Immature natural killer cell (primary cell): ENCODE measurements around the gene MTF2. TPM values are rescaled to one million over a fixed set of nuclear protein-coding genes. Genes with fewer than 3 reads are reported as not detected.
"Not testable (repeated sequence)": the region's sequence is repeated elsewhere in the genome, so short reads cannot be mapped to it uniquely, and the experiment has no call there.

ENCODE experiments used
- DNase-seq, 3 donors: peaks; one replicate each; pipeline ENCODE4 v3.0.0; 2022; ENCODE audit warnings: mixed read lengths in 1 of 3
- H3K27ac Mint-ChIP-seq, 6 donors: one replicate each; pipeline ENCODE4 v1.8.0; 2020; ENCODE audit warnings: mixed read lengths in 6 of 6, mild to moderate bottlenecking in 5 of 6, inconsistent platforms in 4 of 6, moderate library complexity in 3 of 6
- H3K27me3 Mint-ChIP-seq, 3 donors: one replicate each; pipeline ENCODE4 v1.8.0; 2020 to 2021; ENCODE audit warnings: low read depth in 3 of 3, mild to moderate bottlenecking in 3 of 3, mixed read lengths in 3 of 3, moderate library complexity in 3 of 3, inconsistent platforms in 1 of 3
- H3K36me3 Mint-ChIP-seq, 3 donors: one replicate each; pipeline ENCODE4 v1.8.0; 2020; ENCODE audit warnings: mixed read lengths in 3 of 3, inconsistent platforms in 2 of 3, mild to moderate bottlenecking in 2 of 3
- H3K4me1 Mint-ChIP-seq, 2 donors: one replicate each; pipeline ENCODE4 v1.8.0; 2020; ENCODE audit warnings: inconsistent platforms in 2 of 2, mild to moderate bottlenecking in 2 of 2, mixed read lengths in 2 of 2, moderate library complexity in 1 of 2
- H3K4me3 Mint-ChIP-seq, 5 donors: one replicate each; pipeline ENCODE4 v1.8.0; 2020; ENCODE audit warnings: mild to moderate bottlenecking in 5 of 5, mixed read lengths in 5 of 5, inconsistent platforms in 3 of 5, moderate library complexity in 3 of 5
- H3K9me3 Mint-ChIP-seq, 6 donors: one replicate each; pipeline ENCODE4 v1.8.0; 2020; ENCODE audit warnings: mild to moderate bottlenecking in 6 of 6, mixed read lengths in 6 of 6, inconsistent platforms in 4 of 6, moderate library complexity in 3 of 6
- polyA plus RNA-seq, 3 donors: library from polyadenylated mRNA; unstranded; fragments of 300-500 nt; fragmentation: Illumina TruSeq; gene quantifications; one replicate each; pipeline ENCODE4 v1.2.3, GENCODE V29; 2021

MTF2 gene
- 100 to 1,000 TPM in 1 of 3 donors, 10 to 100 TPM in 2; 50.1 to 101 (median 74.9) TPM for polyA plus RNA-seq

- H3K4me1 Mint-ChIP-seq: peaks cover 56 to 64% of the 10 kb centered on the region in 2 donors
- peak within 1 kb of the TSS; percentile 93 to 99 (median 96) for H3K4me3 Mint-ChIP-seq
- H3K36me3 Mint-ChIP-seq: no peaks in the 10 kb centered on the region
- H3K27ac Mint-ChIP-seq: peak within 1 kb of the TSS; percentile 85 to 97 (median 96)
- no peaks in the 10 kb centered on the region for H3K9me3 Mint-ChIP-seq
- H3K27me3 Mint-ChIP-seq: peaks cover 7 to 15% (median 12%) of the 10 kb centered on the region in 3 donors
- DNase-seq: peak; percentile 90 to 91 (median 90)
Observed at GRCh38 chr1:93078986-93079654, at the start of gene MTF2. MTF2 (plus strand) TSS chr1:93079283; CDS start chr1:93079527, 244 bp downstream.

- H3K36me3 Mint-ChIP-seq: no peaks in the 10 kb centered on the region
- H3K4me3 Mint-ChIP-seq: no peak overlapping the region
- H3K27me3 Mint-ChIP-seq: peaks cover 2 to 9% (median 2%) of the 10 kb centered on the region in 3 donors
- H3K9me3 Mint-ChIP-seq: no peaks in the 10 kb centered on the region
- peaks cover 4 to 9% of the 10 kb centered on the region in 2 donors for H3K4me1 Mint-ChIP-seq
- DNase-seq: peak; percentile 38 to 45 (median 39)
- peak overlapping the region in 1 of 6 donors; percentile 41 for H3K27ac Mint-ChIP-seq
Observed at GRCh38 chr1:93029317-93029716, 49.8 kb upstream of the MTF2 start.

- not testable (repeated sequence) for H3K27ac Mint-ChIP-seq, H3K9me3 Mint-ChIP-seq, H3K4me1 Mint-ChIP-seq, H3K27me3 Mint-ChIP-seq, DNase-seq, H3K4me3 Mint-ChIP-seq, H3K36me3 Mint-ChIP-seq
Observed at GRCh38 chr1:93030191-93030590, 48.9 kb upstream of the MTF2 start.

- peaks cover 0 to 4% (median 2%) of the 10 kb centered on the region in 3 donors for H3K27me3 Mint-ChIP-seq
- DNase-seq: no peak
- no peak overlapping the region for H3K4me3 Mint-ChIP-seq
- no peaks in the 10 kb centered on the region for H3K36me3 Mint-ChIP-seq
- peaks cover 4 to 9% of the 10 kb centered on the region in 2 donors for H3K4me1 Mint-ChIP-seq
- H3K27ac Mint-ChIP-seq: no peak overlapping the region
- H3K9me3 Mint-ChIP-seq: no peaks in the 10 kb centered on the region
Observed at GRCh38 chr1:93031711-93032110, 47.4 kb upstream of the MTF2 start.

GRCh38 chr1:93033029-93033428 is 46.1 kb upstream of the MTF2 start:
- H3K36me3 Mint-ChIP-seq: no peaks in the 10 kb centered on the region
- no peaks in the 10 kb centered on the region for H3K9me3 Mint-ChIP-seq
- H3K27ac Mint-ChIP-seq: no peak overlapping the region
- H3K4me1 Mint-ChIP-seq: peaks cover 4 to 9% of the 10 kb centered on the region in 2 donors
- peaks cover 0 to 4% (median 2%) of the 10 kb centered on the region in 3 donors for H3K27me3 Mint-ChIP-seq
- DNase-seq: no peak
- no peak overlapping the region for H3K4me3 Mint-ChIP-seq

GRCh38 chr1:93033785-93034184 is 45.3 kb upstream of the MTF2 start:
- H3K4me3 Mint-ChIP-seq: no peak overlapping the region
- no peaks in the 10 kb centered on the region for H3K36me3 Mint-ChIP-seq
- peaks cover 0 to 4% (median 2%) of the 10 kb centered on the region in 3 donors for H3K27me3 Mint-ChIP-seq
- H3K9me3 Mint-ChIP-seq: no peaks in the 10 kb centered on the region
- DNase-seq: no peak
- H3K4me1 Mint-ChIP-seq: peaks cover 4 to 9% of the 10 kb centered on the region in 2 donors
- no peak overlapping the region for H3K27ac Mint-ChIP-seq

GRCh38 chr1:93034397-93034796 is 44.7 kb upstream of the MTF2 start:
- no peak overlapping the region for H3K27ac Mint-ChIP-seq
- DNase-seq: no peak
- no peak overlapping the region for H3K4me3 Mint-ChIP-seq
- H3K4me1 Mint-ChIP-seq: peaks cover under 1 to 5% of the 10 kb centered on the region in 2 donors
- H3K27me3 Mint-ChIP-seq: peaks cover 0 to 2% (median 2%) of the 10 kb centered on the region in 3 donors
- no peaks in the 10 kb centered on the region for H3K9me3 Mint-ChIP-seq
- no peaks in the 10 kb centered on the region for H3K36me3 Mint-ChIP-seq

- Mint-ChIP-seq H3K9me3 (no peaks in the 10 kb centered on the region), H3K4me3 (no peak overlapping the region), H3K4me1 (peaks cover 1 to 2% of the 10 kb centered on the region in 2 donors), H3K27ac (peak overlapping the region in 1 of 6 donors; percentile 35), H3K36me3 (no peaks in the 10 kb centered on the region), H3K27me3 (peaks cover 0 to 2% (median 0%) of the 10 kb centered on the region in 3 donors)
- DNase-seq: no peak
Observed at GRCh38 chr1:93036672-93037071, 42.4 kb upstream of the MTF2 start.

- no peaks in the 10 kb centered on the region for H3K27me3 Mint-ChIP-seq
- DNase-seq: peak; percentile 73 to 79 (median 76)
- no peaks in the 10 kb centered on the region for H3K36me3 Mint-ChIP-seq
- H3K4me3 Mint-ChIP-seq: peak overlapping the region; percentile 80 to 91 (median 85)
- peak overlapping the region; percentile 88 to 98 (median 96) for H3K27ac Mint-ChIP-seq
- H3K9me3 Mint-ChIP-seq: no peaks in the 10 kb centered on the region
- H3K4me1 Mint-ChIP-seq: peaks cover 15 to 16% of the 10 kb centered on the region in 2 donors
Observed at GRCh38 chr1:93042187-93043056, 36.7 kb upstream of the MTF2 start.

GRCh38 chr1:93043057-93043557 is 36.0 kb upstream of the MTF2 start:
- no peaks in the 10 kb centered on the region for H3K27me3 Mint-ChIP-seq
- H3K4me1 Mint-ChIP-seq: peaks cover 15 to 16% of the 10 kb centered on the region in 2 donors
- H3K9me3 Mint-ChIP-seq: peaks cover 0 to 2% (median 0%) of the 10 kb centered on the region in 6 donors
- peak overlapping the region; percentile 80 to 91 (median 85) for H3K4me3 Mint-ChIP-seq
- peak overlapping the region; percentile 88 to 98 (median 96) for H3K27ac Mint-ChIP-seq
- H3K36me3 Mint-ChIP-seq: no peaks in the 10 kb centered on the region
- no peak for DNase-seq

GRCh38 chr1:93047618-93048017 is 31.5 kb upstream of the MTF2 start:
- DNase-seq: no peak
- no peaks in the 10 kb centered on the region for H3K36me3 Mint-ChIP-seq
- peaks cover 4% of the 10 kb centered on the region in 2 donors for H3K4me1 Mint-ChIP-seq
- H3K27me3 Mint-ChIP-seq: peaks cover 0 to 4% (median 1%) of the 10 kb centered on the region in 3 donors
- H3K27ac Mint-ChIP-seq: no peak overlapping the region
- H3K9me3 Mint-ChIP-seq: peaks cover 0 to 2% (median 0%) of the 10 kb centered on the region in 6 donors
- H3K4me3 Mint-ChIP-seq: no peak overlapping the region

- Mint-ChIP-seq H3K27me3 (peaks cover 2 to 5% (median 4%) of the 10 kb centered on the region in 3 donors), H3K4me1 (no peaks in the 10 kb centered on the region), H3K4me3 (no peak overlapping the region), H3K9me3 (peaks cover 0 to 6% (median 0%) of the 10 kb centered on the region in 6 donors), H3K27ac (no peak overlapping the region), H3K36me3 (no peaks in the 10 kb centered on the region)
- DNase-seq: no peak
Observed at GRCh38 chr1:93051961-93052360, 27.1 kb upstream of the MTF2 start.

- Mint-ChIP-seq H3K36me3 (no peaks in the 10 kb centered on the region), H3K4me1 (no peaks in the 10 kb centered on the region), H3K27me3 (peaks cover 7 to 8% (median 8%) of the 10 kb centered on the region in 3 donors), H3K9me3 (peaks cover 0 to 3% (median 0%) of the 10 kb centered on the region in 6 donors), H3K27ac (no peak overlapping the region), H3K4me3 (no peak overlapping the region)
- DNase-seq: peak in 1 of 3 donors; percentile 8
Observed at GRCh38 chr1:93056214-93056613, 22.9 kb upstream of the MTF2 start.

GRCh38 chr1:93056649-93057048 is 22.4 kb upstream of the MTF2 start:
- Mint-ChIP-seq H3K4me1 (no peaks in the 10 kb centered on the region), H3K27me3 (peaks cover 7 to 8% (median 8%) of the 10 kb centered on the region in 3 donors), H3K36me3 (no peaks in the 10 kb centered on the region), H3K27ac (no peak overlapping the region), H3K9me3 (peaks cover 0 to 3% (median 0%) of the 10 kb centered on the region in 6 donors), H3K4me3 (no peak overlapping the region)
- no peak for DNase-seq
